Right lobe of liver (tissue), 6 donors: ENCODE data around the gene SYT2. TPM values are rescaled to one million over a fixed set of nuclear protein-coding genes. Genes with fewer than 3 reads are reported as not detected.
"Not testable (repeated sequence)": the region's sequence is repeated elsewhere in the genome, so short reads cannot be mapped to it uniquely, and the experiment has no call there.

Experiments used
- ATAC-seq, 4 donors: fragments of 200-7000 bp; cut with Tn5 transposase; one replicate each; pipeline ENCODE4 v1.9.1; 2020; ENCODE audit warnings: mild to moderate bottlenecking in 4 of 4, moderate library complexity in 4 of 4
- DNase-seq, 3 donors: peaks; one replicate each; pipeline ENCODE4 v3.0.0-alpha.2; 2020
- H3K27ac ChIP-seq, 3 donors: fragments of 200-600 bp; one replicate each; pipeline ENCODE4 v1.8.0; 2022
- H3K27me3 ChIP-seq, 2 donors: fragments of 200-600 bp; one replicate each; pipeline ENCODE4 v1.8.0; 2022
- H3K36me3 ChIP-seq, 4 donors: fragments of 200-600 bp; sonication (generic) in 1 of 4; one replicate each; pipeline versions ENCODE4 v1.5.1 to v1.8.0; 2017 to 2022; ENCODE audit warnings: control low read depth in 1 of 4
- H3K4me1 ChIP-seq, 4 donors: fragments of 200-600 bp; sonication (generic) in 1 of 4; one replicate each; pipeline versions ENCODE4 v1.5.1 to v1.8.0; 2017 to 2022; ENCODE audit warnings: control low read depth in 1 of 4
- H3K4me3 ChIP-seq, 3 donors: fragments of 200-600 bp; one replicate each; pipeline ENCODE4 v1.8.0; 2022
- H3K9me3 ChIP-seq, 4 donors: fragments of 200-600 bp; sonication (generic) in 1 of 4; one replicate each; pipeline versions ENCODE4 v1.5.1 to v1.8.0; 2017 to 2022; ENCODE audit warnings: control low read depth in 1 of 4
- CTCF ChIP-seq, 4 donors: fragments of 200-600 bp in 3 of 4; fragments of 450-650 bp in 1 of 4; IDR thresholded peaks; one replicate each; pipeline versions ENCODE4 v1.5.1 to v1.8.0; 2016 to 2022; ENCODE audit warnings: antibody characterized with exemption in 4 of 4, mild to moderate bottlenecking in 2 of 4
- POLR2A ChIP-seq: fragments of 450-650 bp; IDR thresholded peaks from one replicate; pipeline ENCODE4 v1.6.1; 2017; ENCODE audit warnings: antibody characterized with exemption, mild to moderate bottlenecking
- WGBS: methylation state at CpG from one replicate; pipeline ENCODE4 v1.1.6; 2018; ENCODE audit warnings: low coverage, low lambda C conversion rate; ENCODE audit not compliant: insufficient coverage; ENCODE audit errors: missing lambda C conversion rate; 5-methylcytosine and 5-hydroxymethylcytosine counted together
- intact Hi-C, 2 donors: fragments of 100-400 bp; cut with DNase I; formaldehyde crosslinking; loops; one replicate each; pipeline versions ENCODE4 v1.11.2 to v1.14.1; 2022
- total RNA-seq, 6 experiments: library from RNA; depleted of rRNA in 2 of 6; stranded (reverse); fragments of >200 nt in 2 of 6; fragmentation: NEBNext Ultra II Directional in 3 of 6; extraction: Animal tissue kit (Norgen Biotek cat#: 25700) in 3 of 6; gene quantifications; one replicate each; pipeline versions ENCODE4 v1.1.0 to v1.2.4, GENCODE V29; 2016 to 2023
- donor health status: DM: no; HTN: yes; CAD: no.
- donor health status: DM: no; HTN: no; CAD: no.
- donor health status: DM: no; HTN: no; CAD: no.
- donor health status: DM: no; HTN: yes; CAD: no.
- donor health status: DM: no; HTN: yes; CAD: no.

SYT2 gene
- total RNA-seq, 6 experiments from 2014 or later, result not detected

DNA sequence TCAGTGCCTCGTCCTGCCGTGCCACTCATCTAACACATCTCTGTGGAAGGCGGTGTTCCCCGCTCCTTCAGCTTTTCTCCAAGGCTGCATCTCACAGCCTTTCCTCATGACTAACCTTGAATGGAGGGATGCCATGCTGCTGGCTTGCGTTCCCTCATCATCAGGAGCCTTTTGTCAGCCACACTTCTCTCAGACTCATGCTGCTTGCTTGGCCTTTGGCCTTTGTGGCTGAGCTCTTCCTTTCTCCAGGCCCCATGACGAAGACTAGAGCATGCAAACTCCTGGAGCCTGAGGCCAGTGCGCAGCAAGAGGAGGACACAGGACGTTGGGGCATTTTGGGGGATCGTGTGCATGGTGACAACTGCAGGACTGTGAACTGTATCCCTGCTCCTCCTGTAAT is 70.8 kb downstream of the SYT2 start:
- 75% methylated on average over 3 of the region's 9 CpGs for WGBS
- Histone ChIP-seq H3K27ac (no peak overlapping the region), H3K4me1 (peaks cover 0 to 11% (median 0%) of the 10 kb centered on the region in 4 donors), H3K4me3 (no peak overlapping the region), H3K36me3 (no peaks in the 10 kb centered on the region), H3K27me3 (peaks cover 0 to 13% of the 10 kb centered on the region in 2 donors), H3K9me3 (no peaks in the 10 kb centered on the region)
- intact Hi-C loops, result no loop called here
- DNase-seq, result no peak
- ATAC-seq, result no peak
- no peak for TF ChIP-seq POLR2A
- no peak for TF ChIP-seq CTCF (IDR thresholded peaks at IDR 0.05)

DNA sequence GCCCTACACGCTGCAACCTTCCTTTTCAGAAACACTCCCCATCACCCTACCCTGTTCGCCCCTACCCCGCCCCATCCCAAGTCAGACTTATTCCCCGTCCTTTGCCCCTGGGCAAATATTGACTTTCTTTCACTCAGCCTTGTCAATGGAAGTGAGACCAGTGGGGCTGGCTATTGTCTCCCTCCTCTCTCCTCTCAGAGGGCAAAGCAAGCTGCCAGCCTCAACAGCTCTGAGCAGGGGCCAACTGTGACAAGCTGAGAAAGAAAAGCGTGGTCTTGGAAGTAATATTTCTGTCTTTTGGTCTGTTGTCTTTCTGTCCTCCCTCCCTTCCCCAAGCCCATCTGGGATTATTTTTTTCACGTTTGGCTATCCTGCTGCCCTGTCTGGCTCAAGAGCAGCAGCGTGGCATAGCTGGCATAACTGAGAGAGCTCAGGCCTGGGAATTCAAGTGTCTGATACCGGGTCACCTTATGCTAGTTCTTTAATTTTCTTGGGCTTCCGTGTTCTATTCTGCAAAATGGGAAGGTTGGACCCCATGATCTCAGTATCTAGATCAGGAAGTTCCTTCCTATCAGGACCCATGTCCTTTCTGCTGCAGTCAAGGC is 71.5 kb downstream of the SYT2 start:
- H3K36me3 ChIP-seq, H3K9me3 ChIP-seq, intact Hi-C loops, ATAC-seq, H3K27ac ChIP-seq, DNase-seq, H3K4me3 ChIP-seq: not testable (repeated sequence)
- peaks cover 0 to 11% (median 0%) of the 10 kb centered on the region in 4 donors for H3K4me1 ChIP-seq
- 59% methylated on average over 8 of the region's 9 CpGs for WGBS
- H3K27me3 ChIP-seq, result peaks cover 0 to 13% of the 10 kb centered on the region in 2 donors

- H3K9me3 ChIP-seq, result no peaks in the 10 kb centered on the region
- peaks cover 0 to 7% (median 0%) of the 10 kb centered on the region in 4 donors for H3K4me1 ChIP-seq
- intact Hi-C loops, result no loop called here
- no peak for DNase-seq
- no peak for TF ChIP-seq CTCF (IDR thresholded peaks at IDR 0.05)
- no peak for TF ChIP-seq POLR2A
- H3K27ac ChIP-seq, result no peak overlapping the region
- WGBS, result 66% methylated on average over 6 of the region's 7 CpGs
- H3K4me3 ChIP-seq, result no peak overlapping the region
- H3K27me3 ChIP-seq, result peaks cover 0 to 13% of the 10 kb centered on the region in 2 donors
- ATAC-seq, result no peak
- no peaks in the 10 kb centered on the region for H3K36me3 ChIP-seq
Observed at GRCh38 chr1:202638019-202638700, 72.1 kb downstream of the SYT2 start.

DNA sequence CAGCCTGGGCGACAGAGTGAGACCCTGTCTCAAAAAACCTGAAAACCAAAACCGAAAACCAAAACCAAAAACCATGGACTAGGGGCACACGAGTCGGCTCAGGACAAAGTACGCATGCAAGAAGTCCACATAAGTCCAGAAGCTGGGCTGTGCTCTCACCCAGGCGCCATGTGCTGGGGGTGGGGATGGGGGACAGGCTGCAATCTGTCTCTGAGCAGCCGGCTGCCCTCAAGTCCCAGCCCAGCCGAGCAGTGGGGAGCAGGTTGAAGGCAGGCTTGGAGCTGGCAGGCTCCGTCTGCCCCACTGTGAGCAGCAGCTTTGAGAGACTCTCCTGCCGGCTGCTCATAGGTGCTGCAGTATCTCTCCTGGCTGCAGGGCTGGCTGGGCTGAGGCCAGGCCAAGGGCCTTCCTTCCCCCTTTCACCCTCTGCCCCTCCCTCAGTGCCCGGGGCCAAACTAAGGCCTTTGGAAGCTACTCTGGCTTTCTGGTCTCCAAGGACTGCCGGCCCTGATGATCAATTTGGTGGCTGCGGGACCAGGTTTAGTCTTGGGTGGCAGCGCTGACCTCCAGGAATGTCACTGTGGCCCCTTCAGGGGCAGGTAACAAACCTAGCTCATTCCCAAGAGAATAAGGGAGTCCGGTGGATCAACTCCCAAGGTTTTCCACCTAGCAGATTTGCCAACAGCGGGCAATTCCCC is 72.8 kb downstream of the SYT2 start:
- DNase-seq, H3K27ac ChIP-seq, intact Hi-C loops, H3K27me3 ChIP-seq, H3K4me1 ChIP-seq, H3K4me3 ChIP-seq, H3K36me3 ChIP-seq, H3K9me3 ChIP-seq: not testable (repeated sequence)
- 53% methylated on average over 3 of the region's 16 CpGs for WGBS
- ATAC-seq, result peak in 1 of 4 donors; percentile 17

- H3K4me3 ChIP-seq, H3K4me1 ChIP-seq, H3K27ac ChIP-seq, H3K9me3 ChIP-seq, intact Hi-C loops, DNase-seq, ATAC-seq, H3K36me3 ChIP-seq, H3K27me3 ChIP-seq: not testable (repeated sequence)
- WGBS, result 50% methylated on average over 1 of the region's 3 CpGs
Observed at GRCh38 chr1:202636171-202636570, 74.1 kb downstream of the SYT2 start.

- DNase-seq (peak in 1 of 3 donors; percentile 16), ATAC-seq (no peak)
- Histone ChIP-seq H3K27ac (no peak overlapping the region), H3K36me3 (no peaks in the 10 kb centered on the region), H3K27me3 (no peaks in the 10 kb centered on the region), H3K9me3 (no peaks in the 10 kb centered on the region), H3K4me1 (no peaks in the 10 kb centered on the region), H3K4me3 (no peak overlapping the region)
- TF ChIP-seq POLR2A, result no peak
- no peak for TF ChIP-seq CTCF (IDR thresholded peaks at IDR 0.05)
- 75% methylated on average over 3 of the region's 10 CpGs for WGBS
- intact Hi-C loops, result no loop called here
Observed at GRCh38 chr1:202632241-202632640, 78.0 kb downstream of the SYT2 start.
